Suprapubic skin (tissue), 2 donors: ENCODE measurements around the gene HRH2.

Source experiments
- EP300 ChIP-seq: sonication (generic); formaldehyde crosslinking; IDR thresholded peaks from one replicate; pipeline ENCODE4 v1.6.1; 2017; ENCODE audit warnings: antibody characterized with exemption
- POLR2A ChIP-seq, 2 donors: fragments of 450-650 bp; IDR thresholded peaks; one replicate each; pipeline ENCODE4 v1.6.1; 2017; ENCODE audit warnings: antibody characterized with exemption in 2 of 2, mild to moderate bottlenecking in 2 of 2, moderate library complexity in 2 of 2

DNA sequence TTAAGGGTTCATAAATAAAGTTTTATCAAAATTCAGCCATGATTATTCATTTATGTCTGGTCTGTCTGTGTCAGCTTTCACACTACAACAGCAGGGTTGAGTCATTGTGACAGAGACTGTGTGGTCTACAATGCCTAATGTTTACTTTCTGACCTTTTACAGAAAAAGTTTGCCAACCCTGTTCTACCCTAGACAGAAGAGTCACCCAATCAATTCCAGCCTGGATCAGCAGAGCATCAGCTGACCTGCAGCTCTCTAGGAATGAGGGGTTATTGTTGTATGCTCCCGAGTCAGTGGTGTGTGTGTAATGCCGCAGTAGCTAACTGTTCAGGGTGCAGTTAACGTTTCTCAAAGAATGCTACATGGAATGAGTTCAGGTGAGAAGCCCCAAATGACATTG is 87.3 kb downstream of the HRH2 start:
- no peak for TF ChIP-seq EP300
- no peak for TF ChIP-seq POLR2A (IDR thresholded peaks at IDR 0.05)
